ENCODE measurements around the gene EFNA4.
A peak's percentile ranks its signal among the peaks of the same experiment; 100 is the strongest.

Gene EFNA4

GRCh38 chr1:155063550-155064110 is at the start of gene EFNA4:
Gene EFNA4 (plus strand): TSS chr1:155063740. CDS start chr1:155063824, 84 bp downstream.
- in situ Hi-C loops (cut with MboI; ENCODE audit: low sequenced_read_pairs), result loop anchor here (5.0 kb wide), 1 partner anchor 66 kb away; no protein-coding TSS in a partner anchor
- peak within 1 kb of the TSS; percentile 87 for H3K4me3 ChIP-seq

GRCh38 chr1:155014709-155015508 is 48.6 kb upstream of the EFNA4 start:
- Histone ChIP-seq H3K27me3 (ENCODE audit: low read depth) (no peaks in the 10 kb centered on the region), H3K4me1 (peaks cover 13% of the 10 kb centered on the region)
- DNase-seq (ENCODE audit: low spot score in 2 of 2), result no peak

More at GRCh38 chr1:155063550-155064110, at the start of gene EFNA4:
- peak; percentile 93 to 94 for DNase-seq (ENCODE audit: low spot score in 2 of 2)
- Histone ChIP-seq H3K9me3 (no peaks in the 10 kb centered on the region), H3K27me3 (ENCODE audit: low read depth) (no peaks in the 10 kb centered on the region), H3K36me3 (replicated peaks) (peaks cover 18% of the 10 kb centered on the region), H3K4me1 (peaks cover 11% of the 10 kb centered on the region)

GRCh38 chr1:155015527-155016230 is 47.9 kb upstream of the EFNA4 start:
- DNase-seq (ENCODE audit: low spot score in 2 of 2), result no peak
- in situ Hi-C loops (cut with MboI; ENCODE audit: low sequenced_read_pairs), result no loop called here
- H3K4me1 ChIP-seq, result peaks cover 13% of the 10 kb centered on the region
- H3K27me3 ChIP-seq (ENCODE audit: low read depth), result no peaks in the 10 kb centered on the region
- peaks cover 29% of the 10 kb centered on the region for H3K36me3 ChIP-seq (replicated peaks)
- no peaks in the 10 kb centered on the region for H3K9me3 ChIP-seq
- H3K4me3 ChIP-seq, result no peak overlapping the region

More at GRCh38 chr1:155014709-155015508, 48.6 kb upstream of the EFNA4 start:
- Histone ChIP-seq H3K9me3 (no peaks in the 10 kb centered on the region), H3K36me3 (replicated peaks) (peaks cover 29% of the 10 kb centered on the region), H3K4me3 (no peak overlapping the region)
- in situ Hi-C loops (cut with MboI; ENCODE audit: low sequenced_read_pairs), result no loop called here

- in situ Hi-C loops (cut with MboI; ENCODE audit: low sequenced_read_pairs), result no loop called here
- Histone ChIP-seq H3K27me3 (ENCODE audit: low read depth) (no peaks in the 10 kb centered on the region), H3K4me1 (peaks cover 13% of the 10 kb centered on the region), H3K4me3 (no peak overlapping the region), H3K9me3 (no peaks in the 10 kb centered on the region), H3K36me3 (replicated peaks) (peaks cover 29% of the 10 kb centered on the region)
- DNase-seq (ENCODE audit: low spot score in 2 of 2), result no peak
Measured at GRCh38 chr1:155016231-155016831, 47.2 kb upstream of the EFNA4 start.

- Histone ChIP-seq H3K4me3 (peak overlapping the region; percentile 26), H3K27me3 (ENCODE audit: low read depth) (no peaks in the 10 kb centered on the region), H3K9me3 (no peaks in the 10 kb centered on the region), H3K36me3 (replicated peaks) (peaks cover 29% of the 10 kb centered on the region), H3K4me1 (peaks cover 9% of the 10 kb centered on the region)
- in situ Hi-C loops (cut with MboI; ENCODE audit: low sequenced_read_pairs), result no loop called here
- peak; percentile 85 to 95 for DNase-seq (ENCODE audit: low spot score in 2 of 2)
Measured at GRCh38 chr1:155017041-155017945, 46.2 kb upstream of the EFNA4 start.

- in situ Hi-C loops (cut with MboI; ENCODE audit: low sequenced_read_pairs), result no loop called here
- Histone ChIP-seq H3K9me3 (no peaks in the 10 kb centered on the region), H3K27me3 (ENCODE audit: low read depth) (no peaks in the 10 kb centered on the region), H3K4me3 (peak overlapping the region; percentile 26; the same call in 1 of the 2 replicates), H3K36me3 (replicated peaks) (peaks cover 29% of the 10 kb centered on the region), H3K4me1 (peaks cover 9% of the 10 kb centered on the region)
- no peak for DNase-seq (ENCODE audit: low spot score in 2 of 2)
Measured at GRCh38 chr1:155017946-155018316, 45.6 kb upstream of the EFNA4 start.

- no peak for DNase-seq (ENCODE audit: low spot score in 2 of 2)
- H3K4me3 ChIP-seq, result no peak overlapping the region
- peaks cover 29% of the 10 kb centered on the region for H3K36me3 ChIP-seq (replicated peaks)
- in situ Hi-C loops (cut with MboI; ENCODE audit: low sequenced_read_pairs), result no loop called here
- H3K4me1 ChIP-seq, result peaks cover 9% of the 10 kb centered on the region
- no peaks in the 10 kb centered on the region for H3K27me3 ChIP-seq (ENCODE audit: low read depth)
- no peaks in the 10 kb centered on the region for H3K9me3 ChIP-seq
Measured at GRCh38 chr1:155018617-155019348, 44.8 kb upstream of the EFNA4 start.

- H3K4me3 ChIP-seq, result no peak overlapping the region
- H3K9me3 ChIP-seq, result no peaks in the 10 kb centered on the region
- in situ Hi-C loops (cut with MboI; ENCODE audit: low sequenced_read_pairs), result loop anchor here (10.0 kb wide), 1 partner anchor 65 kb away; no protein-coding TSS in a partner anchor
- no peak for DNase-seq (ENCODE audit: low spot score in 2 of 2)
- peaks cover 22% of the 10 kb centered on the region for H3K36me3 ChIP-seq (replicated peaks)
- peaks cover 9% of the 10 kb centered on the region for H3K4me1 ChIP-seq
- H3K27me3 ChIP-seq (ENCODE audit: low read depth), result no peaks in the 10 kb centered on the region
Measured at GRCh38 chr1:155019377-155020245, 43.9 kb upstream of the EFNA4 start.

GRCh38 chr1:155022136-155022926 is 41.2 kb upstream of the EFNA4 start:
- in situ Hi-C loops (cut with MboI; ENCODE audit: low sequenced_read_pairs), result loop anchor here (10.0 kb wide), 1 partner anchor 62 kb away; no protein-coding TSS in a partner anchor
- DNase-seq (ENCODE audit: low spot score in 2 of 2), result no peak
- no peak overlapping the region for H3K4me3 ChIP-seq
- H3K27me3 ChIP-seq (ENCODE audit: low read depth), result no peaks in the 10 kb centered on the region
- H3K4me1 ChIP-seq, result peaks cover 3% of the 10 kb centered on the region
- no peaks in the 10 kb centered on the region for H3K36me3 ChIP-seq (replicated peaks)
- no peaks in the 10 kb centered on the region for H3K9me3 ChIP-seq

- Histone ChIP-seq H3K4me3 (no peak overlapping the region), H3K36me3 (replicated peaks) (no peaks in the 10 kb centered on the region), H3K4me1 (no peaks in the 10 kb centered on the region; the same call in 1 of the 2 replicates), H3K9me3 (no peaks in the 10 kb centered on the region), H3K27me3 (ENCODE audit: low read depth) (no peaks in the 10 kb centered on the region)
- DNase-seq (ENCODE audit: low spot score in 2 of 2), result no peak
- in situ Hi-C loops (cut with MboI; ENCODE audit: low sequenced_read_pairs), result loop anchor here (10.0 kb wide), 1 partner anchor 62 kb away; no protein-coding TSS in a partner anchor
Measured at GRCh38 chr1:155022927-155023236, 40.7 kb upstream of the EFNA4 start.

GRCh38 chr1:155023627-155024026 is 39.9 kb upstream of the EFNA4 start:
- Histone ChIP-seq H3K9me3 (no peaks in the 10 kb centered on the region), H3K4me3 (no peak overlapping the region), H3K4me1 (no peaks in the 10 kb centered on the region), H3K36me3 (replicated peaks) (no peaks in the 10 kb centered on the region), H3K27me3 (ENCODE audit: low read depth) (no peaks in the 10 kb centered on the region)
- no peak for DNase-seq (ENCODE audit: low spot score in 2 of 2)
- in situ Hi-C loops (cut with MboI; ENCODE audit: low sequenced_read_pairs), result loop anchor here (10.0 kb wide), 1 partner anchor 61 kb away; no protein-coding TSS in a partner anchor

Measured in HAP-1 (cell line).